Middle frontal gyrus (tissue), 1 donor: ENCODE data around the gene ZNF556.
"Not testable (repeated sequence)": the region's sequence is repeated elsewhere in the genome, so short reads cannot be mapped to it uniquely, and the experiment has no call there.

Source experiments
- DNase-seq: peaks from one replicate; pipeline ENCODE4 v3.0.0-alpha.2; 2015; ENCODE audit warnings: low spot score; ENCODE audit errors: extremely low spot score

ZNF556 gene

DNA sequence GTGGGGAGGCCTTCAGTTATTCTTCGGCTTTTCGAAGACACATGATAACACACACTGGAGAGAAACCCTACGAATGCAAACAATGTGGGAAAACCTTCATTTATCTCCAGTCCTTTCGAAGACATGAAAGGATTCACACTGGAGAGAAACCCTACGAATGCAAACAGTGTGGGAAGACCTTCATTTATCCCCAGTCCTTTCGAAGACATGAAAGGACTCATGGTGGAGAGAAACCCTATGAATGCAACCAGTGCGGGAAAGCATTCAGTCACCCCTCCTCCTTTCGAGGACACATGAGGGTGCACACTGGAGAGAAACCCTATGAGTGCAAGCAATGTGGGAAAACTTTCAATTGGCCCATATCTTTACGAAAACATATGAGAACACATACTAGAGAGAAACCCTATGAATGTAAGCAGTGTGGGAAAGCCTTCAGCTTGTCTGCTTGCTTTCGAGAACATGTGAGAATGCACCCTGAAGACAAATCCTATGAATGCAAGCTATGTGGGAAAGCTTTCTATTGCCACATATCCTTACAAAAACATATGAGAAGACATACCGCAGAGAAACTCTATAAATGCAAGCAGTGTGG lies 14.0 kb upstream of the ZNF556 start:
- no peak for DNase-seq

DNA sequence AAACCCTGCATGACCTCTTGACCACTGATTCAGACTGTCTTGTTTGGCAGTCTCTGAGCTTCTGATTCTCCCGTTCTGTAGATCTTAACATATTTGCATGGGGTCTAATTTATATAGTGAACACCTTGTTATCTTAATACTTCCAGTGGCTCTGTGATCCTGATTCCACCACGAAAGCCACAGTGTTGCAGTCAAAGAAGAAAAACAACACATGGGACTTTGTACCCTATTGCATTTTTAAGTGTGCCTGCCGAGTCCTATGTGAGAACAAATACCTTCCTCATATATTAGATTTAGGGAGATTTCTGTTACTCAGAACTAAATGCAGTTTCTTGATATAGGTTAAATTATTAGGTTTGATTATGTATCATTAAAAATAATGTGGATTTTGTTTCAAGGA lies 12.3 kb upstream of the ZNF556 start:
- DNase-seq = no peak

DNA sequence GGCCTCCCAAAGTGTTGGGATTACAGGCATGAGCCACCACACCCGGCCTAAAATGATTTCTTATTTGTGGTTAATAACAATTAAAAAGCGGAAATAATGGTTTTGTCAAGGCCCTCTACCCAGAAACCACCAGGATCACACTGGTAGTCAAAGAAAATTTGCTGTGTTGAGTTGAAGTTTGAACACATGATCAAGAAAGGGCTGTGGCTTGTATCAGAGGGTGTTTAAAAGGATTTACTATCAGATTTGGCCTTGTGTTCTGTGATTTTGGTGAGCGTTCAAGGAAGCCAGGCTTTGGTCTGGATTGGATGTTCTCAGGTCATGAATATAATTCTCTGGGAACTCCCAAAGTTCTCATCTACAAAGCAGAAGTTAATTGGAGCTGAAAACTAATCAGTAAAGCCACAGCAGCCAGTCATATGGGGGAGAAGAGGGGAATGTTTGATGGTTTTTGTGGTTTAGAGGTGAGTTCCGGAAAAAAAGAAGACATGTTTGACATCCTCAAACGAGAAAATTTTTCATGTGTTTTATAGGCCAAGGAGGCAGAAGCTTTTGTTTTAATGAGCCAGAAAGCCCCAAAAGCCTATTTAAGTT lies 10.6 kb upstream of the ZNF556 start:
- no peak for DNase-seq

DNA sequence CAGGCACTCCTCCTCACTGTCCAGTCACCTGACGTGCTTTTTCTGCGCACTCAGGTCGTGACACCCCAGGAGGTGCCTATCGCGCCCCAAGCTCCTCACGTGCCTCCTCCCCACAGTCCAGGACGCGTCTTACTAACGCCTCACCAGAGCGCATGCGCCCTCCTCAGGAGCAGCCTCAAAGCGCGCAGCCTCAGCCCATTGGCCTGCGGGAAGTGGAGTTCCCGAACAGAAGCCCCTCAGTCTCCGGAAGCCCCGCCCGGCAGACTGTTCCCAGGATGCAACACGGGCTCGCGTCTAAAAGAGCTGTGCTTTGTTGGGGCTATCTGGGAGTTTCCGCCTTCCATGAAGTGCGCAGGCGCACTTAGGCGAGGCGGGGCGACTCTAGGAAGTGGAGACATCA lies 8.3 kb upstream of the ZNF556 start:
- no peak for DNase-seq

DNA sequence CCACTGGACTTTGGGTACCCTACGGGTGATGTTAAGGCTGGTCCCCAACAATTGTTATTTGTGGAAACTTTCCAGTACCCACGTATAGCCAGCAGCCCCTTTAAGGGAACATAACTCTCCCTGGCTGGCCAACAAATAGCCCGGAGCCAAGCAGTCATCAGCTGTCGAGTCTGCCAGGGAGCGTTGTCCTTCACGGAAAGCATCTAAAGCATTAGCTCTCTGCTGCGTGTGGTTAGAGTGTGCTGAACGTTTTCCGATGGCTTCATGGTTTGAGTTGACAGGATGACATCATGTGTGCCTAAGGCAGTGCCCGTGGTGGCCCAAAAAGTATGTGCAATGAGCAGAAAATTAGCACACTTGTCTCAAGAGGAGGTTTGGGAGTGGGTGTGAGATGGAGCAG lies 3.3 kb upstream of the ZNF556 start:
- no peak for DNase-seq

DNA sequence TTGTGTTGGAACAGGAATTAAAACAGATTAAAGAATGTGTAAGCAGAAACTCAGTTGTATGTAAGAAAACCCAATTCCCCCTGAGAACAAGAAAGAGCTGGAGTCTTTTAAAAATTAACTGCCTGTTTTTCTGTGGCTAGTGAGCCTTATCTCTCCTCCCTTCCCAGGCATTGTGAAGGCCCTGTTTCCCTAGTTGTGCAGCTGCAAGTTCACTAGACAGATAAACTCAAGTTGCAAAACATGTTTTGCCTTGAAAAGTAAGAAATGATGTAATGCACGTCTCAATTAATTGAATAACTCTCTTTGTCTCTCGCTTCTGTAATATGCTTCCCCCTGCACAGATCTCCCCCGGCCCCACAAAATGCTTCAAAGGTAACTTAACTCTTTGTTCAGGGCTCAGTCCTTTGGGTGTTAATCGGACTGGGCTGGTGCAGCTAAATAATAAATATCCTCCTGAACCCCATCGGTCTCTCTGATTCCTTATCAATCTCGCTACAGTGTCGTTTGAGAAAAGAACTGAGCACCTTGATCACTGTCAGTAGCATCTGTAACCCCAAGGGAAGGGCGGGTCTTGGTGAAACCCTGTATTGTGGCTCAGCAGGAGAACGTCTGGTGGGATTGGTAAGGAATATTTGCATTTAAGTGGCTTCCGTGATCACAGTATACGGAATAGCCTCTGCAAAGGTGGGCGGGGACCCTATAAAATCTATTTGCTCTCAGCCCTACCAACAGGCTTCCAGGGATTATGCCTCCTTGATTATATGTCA lies 1.6 kb upstream of the ZNF556 start:
- no peak for DNase-seq

DNA sequence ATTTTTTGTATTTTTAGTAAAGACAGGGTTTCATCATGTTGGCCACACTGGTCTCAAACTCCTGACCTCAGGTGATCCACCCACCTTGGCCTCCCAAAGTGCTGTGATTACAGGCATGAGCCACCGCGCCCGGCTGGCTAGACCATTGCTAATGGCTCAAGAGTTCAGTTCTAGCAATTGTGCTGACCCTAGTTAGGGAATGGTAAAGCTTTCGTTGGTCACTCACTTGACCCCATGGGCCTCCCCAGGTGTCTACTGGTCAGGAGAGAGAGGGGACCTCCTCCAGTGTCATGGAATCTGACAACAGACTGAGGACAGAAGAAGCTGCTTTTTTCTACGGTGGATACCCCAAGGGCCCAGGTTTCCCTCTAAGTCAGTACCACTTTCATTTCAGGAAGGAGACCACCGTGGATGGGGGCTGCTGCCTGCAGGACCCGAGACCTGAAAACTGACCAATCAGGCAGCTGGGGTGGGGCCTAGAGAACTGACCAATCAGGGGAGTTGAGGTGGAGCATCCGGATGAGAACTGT lies 575 bp upstream of the ZNF556 start:
- no peak for DNase-seq

DNA sequence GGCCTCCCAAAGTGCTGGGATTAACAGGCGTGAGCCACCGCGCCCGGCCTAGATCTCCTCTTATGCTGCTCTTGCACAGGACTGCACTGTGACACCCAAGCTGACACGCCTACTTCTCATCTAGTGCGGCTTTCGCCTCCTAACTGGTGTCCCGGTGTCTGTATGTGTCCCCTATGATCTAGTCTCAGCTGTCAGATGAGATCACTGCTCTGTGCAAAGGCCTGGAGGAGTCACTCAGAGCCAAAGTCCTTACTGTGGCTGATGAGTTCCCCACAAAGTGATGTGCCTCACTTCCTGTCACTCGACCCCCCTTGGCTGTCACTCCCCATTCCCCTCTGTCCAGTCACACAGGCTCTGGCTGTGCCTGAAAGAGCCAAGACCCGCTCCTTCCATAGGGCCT lies 2.5 kb downstream of the ZNF556 start:
- no peak for DNase-seq

DNA sequence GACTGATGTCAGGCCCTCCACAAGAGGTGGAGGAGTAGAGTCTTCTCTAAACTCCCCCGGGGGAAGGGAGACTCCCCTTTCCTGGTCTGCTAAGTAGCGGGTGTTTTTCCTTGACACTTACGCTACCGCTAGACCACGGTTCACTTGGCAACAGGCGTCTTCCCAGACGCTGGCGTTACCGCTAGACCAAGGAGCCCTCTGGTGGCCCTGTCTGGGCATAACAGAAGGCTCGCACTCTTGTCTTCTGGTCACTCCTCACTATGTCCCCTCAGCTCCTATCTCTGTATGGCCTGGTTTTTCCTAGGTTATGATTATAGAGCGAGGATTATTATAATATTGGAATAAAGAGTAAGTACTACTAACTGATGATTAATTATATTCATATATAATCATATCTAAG lies 5.0 kb downstream of the ZNF556 start:
- DNase-seq = not testable (repeated sequence)

DNA sequence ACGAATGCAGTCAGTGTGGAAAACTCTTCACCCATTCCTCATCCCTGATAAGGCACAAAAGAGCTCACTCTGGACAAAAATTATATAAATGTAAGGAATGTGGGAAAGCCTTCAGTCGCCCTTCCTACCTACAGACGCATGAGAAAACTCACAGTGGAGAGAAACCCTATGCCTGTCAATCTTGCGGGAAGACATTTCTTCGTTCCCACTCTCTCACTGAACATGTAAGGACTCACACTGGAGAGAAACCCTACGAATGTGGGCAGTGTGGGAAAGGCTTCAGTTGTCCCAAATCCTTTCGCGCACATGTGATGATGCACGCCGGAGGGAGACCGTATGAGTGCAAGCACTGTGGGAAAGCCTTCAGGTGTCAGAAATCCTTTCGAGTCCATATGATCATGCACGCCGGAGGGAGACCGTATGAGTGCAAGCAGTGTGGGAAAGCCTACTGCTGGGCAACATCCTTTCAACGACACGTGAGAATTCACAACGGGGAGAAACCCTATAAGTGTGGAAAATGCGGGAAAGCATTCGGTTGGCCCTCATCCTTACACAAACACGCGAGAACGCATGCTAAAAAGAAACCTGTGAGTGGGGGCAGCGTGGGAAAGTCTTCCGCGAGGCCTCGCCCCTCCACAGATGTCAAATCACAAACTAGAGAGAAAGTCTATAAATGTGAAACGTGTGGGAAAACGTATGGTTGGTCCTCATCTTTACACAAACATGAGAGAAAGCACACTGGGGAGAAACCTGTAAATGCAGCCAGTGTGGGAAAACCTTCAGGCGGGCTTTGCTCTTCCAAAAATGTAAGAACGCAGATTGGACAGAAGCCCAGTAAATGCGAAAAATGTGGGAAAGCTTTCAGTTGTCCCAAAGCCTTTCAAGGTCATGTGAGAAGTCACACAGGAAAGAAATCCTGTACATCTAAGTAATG lies 10.5 kb downstream of the ZNF556 start:
- no peak for DNase-seq

DNA sequence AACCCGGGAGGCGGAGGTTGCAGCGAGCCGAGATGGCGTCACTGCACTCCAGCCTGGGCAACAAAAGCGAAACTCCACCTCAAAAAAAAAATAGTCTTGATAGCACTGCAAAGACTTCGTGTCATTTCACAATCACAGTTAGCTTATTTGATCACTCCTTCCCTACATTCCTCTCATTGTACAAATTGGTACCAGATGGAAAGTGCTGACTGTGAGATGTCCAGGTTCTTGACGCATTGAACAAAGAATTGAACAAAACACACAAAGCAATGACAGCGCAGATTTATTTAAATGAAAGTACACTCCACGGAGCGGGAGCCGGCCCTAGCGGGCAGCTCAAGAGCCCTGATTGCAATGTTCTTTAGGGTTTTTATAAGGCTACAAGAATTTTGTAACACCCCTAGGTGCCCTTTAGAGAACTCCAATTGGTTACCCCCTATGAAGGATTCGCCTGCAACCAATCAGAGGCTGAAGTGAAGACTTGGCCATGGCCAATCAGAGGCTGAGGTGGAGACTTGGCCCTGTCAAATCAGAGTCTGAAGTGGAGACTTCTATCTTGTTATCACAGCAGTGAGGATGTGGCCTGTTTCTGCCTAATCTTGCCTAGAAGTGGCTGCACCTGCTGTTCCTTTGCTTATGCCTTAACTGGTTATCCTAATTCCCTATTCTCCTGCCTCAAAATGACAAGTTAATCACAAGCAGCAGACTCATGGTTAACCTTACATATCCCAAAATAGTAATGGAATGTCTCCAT lies 16.7 kb downstream of the ZNF556 start:
- DNase-seq = no peak

DNA sequence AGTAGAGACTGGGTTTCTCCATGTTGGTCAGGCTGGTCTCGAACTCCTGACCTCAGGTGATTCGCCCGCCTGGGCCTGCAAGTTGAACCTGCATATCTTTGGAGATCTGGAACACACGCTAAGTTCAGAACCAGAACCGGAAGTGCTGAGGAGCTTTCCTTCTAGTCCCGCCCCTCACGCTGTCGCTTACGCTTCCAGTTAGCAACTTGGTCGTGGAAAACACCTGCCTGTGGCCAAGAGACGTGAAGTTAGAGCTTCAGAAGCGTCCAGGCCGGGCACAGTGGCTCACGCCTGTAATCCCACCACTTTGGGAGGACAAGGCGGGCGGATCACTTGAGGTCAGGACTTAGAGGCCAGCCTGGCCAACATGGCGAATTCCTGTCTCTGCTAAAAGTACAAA lies 18.6 kb downstream of the ZNF556 start:
- no peak for DNase-seq

DNA sequence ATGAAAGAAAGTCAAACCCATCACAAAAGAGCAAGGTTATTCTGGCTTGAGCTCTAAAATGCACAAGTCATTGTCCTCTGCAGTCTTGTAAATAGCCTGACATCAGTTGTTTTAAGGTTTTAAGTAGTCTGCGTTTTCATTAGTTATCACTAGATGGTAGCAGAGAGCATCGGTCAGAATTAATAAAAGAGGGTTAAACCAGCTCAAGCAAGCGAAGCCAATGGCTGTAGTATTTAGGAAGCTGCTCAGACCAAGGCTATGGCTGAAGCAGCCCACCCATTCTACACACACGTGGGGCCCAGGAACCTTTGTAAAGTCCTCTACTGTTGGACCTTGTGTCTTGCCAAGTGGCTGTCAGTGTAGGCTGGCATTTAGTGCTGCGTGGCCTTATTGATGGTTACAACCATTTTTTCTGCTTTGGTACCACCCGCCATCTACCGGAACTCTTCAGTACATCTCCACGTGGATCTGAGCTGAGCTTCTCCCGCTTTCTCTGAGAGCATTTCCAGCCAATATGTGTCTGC lies 20.3 kb downstream of the ZNF556 start:
- DNase-seq = peak; percentile 20

DNA sequence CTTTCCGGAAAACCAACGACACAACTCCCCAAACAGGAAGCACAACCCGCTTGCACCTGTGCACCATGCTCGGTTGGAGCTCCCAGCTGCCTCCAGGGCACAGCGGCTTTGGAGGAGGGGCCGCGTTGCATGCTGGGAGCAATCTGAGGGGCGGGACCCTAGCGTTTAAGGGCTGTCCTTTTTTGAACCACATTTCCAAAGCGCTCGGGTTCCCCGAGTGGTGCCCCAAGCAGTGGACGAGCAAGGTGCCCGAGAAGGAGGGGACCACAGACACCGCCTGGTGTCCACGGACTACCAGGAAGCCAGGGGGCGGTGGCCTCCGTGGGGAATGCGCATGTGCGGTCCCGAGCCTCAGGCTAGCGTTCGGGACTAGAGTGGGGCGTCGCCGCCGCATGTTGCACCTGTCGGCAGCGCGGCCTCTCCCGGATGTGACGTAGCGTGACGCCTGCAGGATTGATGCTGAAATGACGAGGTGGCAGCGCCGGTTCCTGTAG lies 21.6 kb downstream of the ZNF556 start:
- no peak for DNase-seq

DNA sequence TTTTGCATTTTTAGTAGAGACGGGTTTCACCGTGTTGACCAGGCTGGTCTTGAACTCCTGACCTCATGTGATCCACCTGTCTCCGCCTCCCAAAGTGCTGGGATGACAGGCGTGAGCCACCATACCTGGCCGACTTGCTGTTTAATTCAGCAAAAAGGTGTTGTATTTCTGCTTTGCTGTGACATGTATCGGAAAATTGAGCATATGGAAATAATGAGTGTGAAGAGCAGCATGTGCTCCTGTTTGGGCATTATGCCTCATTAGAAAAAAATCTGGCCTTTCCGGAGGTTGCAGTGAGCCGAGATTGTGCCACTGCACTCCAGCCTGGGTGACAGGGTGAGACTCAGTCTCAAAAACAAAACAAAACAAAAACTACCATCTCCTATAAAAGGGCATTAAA lies 23.4 kb downstream of the ZNF556 start:
- DNase-seq = not testable (repeated sequence)

DNA sequence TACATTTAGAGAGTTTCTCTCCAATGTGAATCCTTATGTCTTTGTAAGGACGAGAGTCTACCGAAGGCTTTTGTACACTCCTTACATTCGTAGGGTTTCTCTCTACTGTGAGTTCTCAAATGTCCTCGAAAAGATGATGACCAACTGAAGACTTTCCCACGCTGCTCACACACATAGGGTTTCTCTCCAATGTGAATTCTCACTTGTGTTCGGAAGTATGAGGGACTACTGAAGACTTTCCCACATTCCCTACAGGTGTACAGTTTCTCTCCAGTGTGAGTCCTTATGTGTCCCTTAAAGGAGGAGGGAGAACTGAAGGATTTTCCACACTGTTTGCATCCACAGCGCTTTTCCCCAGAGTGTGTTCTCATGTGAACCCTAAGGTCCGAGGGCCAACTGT lies 29.6 kb downstream of the ZNF556 start:
- no peak for DNase-seq

DNA sequence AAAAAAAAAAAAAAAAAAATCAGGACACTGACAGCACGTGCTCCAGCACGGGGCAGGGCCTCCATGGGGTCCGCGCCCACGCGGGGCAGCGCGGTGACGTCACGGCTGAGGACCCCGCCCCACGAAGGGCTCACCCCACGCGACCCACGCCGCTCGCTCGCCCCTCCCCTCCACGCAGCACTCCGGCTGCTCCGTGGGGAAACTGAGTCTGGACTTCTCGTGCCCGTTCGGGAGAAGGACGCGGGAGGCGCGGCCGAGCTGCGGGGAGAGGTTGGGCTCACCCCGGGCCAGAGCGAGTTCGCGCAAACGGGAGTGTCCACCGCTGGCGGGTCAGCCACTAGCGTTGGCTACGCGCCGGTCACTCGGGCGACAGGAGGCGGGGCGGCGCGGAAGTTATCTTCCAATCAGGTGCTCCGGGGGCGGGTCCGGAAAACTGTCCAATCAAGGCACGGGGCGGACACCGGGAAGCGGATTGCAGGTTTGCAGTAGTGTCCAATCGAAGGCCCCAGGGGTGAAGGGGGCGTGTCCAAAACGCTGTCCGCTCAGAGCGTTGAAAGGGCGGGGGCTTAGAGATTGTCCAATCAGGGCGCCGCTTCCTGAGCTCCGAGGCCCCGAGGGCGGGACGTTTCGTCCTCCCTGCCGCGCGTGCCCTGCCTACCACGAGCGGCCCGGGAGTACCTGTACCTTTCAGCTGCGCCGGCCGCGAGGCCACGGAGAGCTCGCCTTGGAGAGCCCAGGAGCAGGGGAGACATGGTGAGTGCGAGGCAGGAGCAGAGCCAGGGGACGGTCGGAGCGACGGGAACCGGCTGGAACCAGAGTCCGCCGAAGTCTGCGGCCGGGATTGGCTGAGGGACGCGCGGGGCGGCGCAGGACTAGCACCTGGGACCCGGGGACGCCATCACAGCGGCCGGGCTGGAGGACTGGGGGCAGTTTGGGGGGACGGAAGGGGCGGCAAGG lies 33.4 kb downstream of the ZNF556 start, which contains the start of gene ZNF57:
TSS of gene ZNF57 (plus strand) at position 633 of the 957 bp plus-strand sequence. CDS start at position 751, 118 bp downstream.
- peak; percentile 99 for DNase-seq

DNA sequence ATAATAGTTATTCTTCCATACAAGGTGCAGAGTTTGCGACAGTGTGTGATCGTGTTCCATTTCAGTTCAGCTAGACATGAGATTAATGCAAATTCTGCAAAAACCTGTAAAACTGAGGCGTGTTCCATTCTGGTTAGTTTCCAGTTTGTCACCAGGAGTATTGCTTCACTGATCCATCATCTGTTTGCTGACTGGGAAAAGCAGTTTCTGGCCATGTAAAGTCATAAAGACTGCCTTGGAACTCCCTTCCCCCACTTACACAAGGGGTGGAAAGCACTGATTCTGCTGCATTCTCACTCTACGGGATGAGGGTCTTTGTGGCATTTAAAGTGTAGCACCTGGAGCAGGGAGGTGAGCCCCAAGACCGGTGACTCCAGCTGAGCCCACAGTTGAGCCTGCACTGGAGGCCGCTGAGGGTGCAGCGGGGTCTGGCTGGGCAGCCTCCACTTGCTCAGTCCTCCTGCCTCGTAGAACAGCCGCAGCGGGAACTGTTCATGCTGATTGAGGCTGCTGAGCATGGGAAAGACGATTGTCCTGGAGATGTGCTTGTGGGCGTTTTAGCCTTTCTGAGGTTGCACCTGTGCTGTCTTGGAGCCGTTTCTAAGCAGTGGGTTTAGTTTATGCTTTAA lies 35.6 kb downstream of the ZNF556 start:
- no peak for DNase-seq

DNA sequence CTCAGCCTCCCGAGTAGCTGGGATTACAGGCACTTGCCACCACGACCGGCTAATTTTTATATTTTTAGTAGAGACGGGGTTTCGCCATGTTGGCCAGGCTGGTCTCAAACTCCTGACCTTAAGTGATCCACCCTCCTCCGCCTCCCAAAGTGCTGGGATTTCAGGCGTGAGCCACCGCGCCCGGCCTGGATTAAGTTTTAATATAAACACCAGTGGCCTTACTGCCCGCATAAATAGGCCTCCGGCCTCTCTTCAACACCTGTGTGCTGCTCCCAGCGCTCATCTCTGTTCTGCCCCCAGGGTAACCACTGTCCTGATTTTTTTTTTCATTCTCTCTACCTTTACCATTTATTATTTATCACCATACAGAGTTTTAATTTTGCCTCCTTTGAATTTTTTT lies 36.2 kb downstream of the ZNF556 start:
- not testable (repeated sequence) for DNase-seq
